NB4 (cell line): ENCODE results near the gene CAMKV.

Experiments
- CTCF ChIP-seq: IDR thresholded peaks from one replicate; pipeline ENCODE4 v1.5.1; 2012; ENCODE audit warnings: low read depth, low read length
- MYC ChIP-seq: IDR thresholded peaks from 2 replicates; pipeline ENCODE4 v1.6.1; 2011; ENCODE audit warnings: low read depth, low read length
- POLR2A ChIP-seq: IDR thresholded peaks from 2 replicates; pipeline ENCODE4 v1.6.1; 2011; ENCODE audit warnings: mild to moderate bottlenecking; ENCODE audit not compliant: insufficient read length; ENCODE audit errors: extremely low read depth
- TF ChIP-seq, protein P1 (sequence below): IDR thresholded peaks from 2 replicates; pipeline ENCODE4 v1.6.1; 2011; ENCODE audit warnings: low read depth, low read length

- TF ChIP-seq CTCF (no peak), MYC (no peak), POLR2A (no peak)
- TF ChIP-seq, protein P1, sequence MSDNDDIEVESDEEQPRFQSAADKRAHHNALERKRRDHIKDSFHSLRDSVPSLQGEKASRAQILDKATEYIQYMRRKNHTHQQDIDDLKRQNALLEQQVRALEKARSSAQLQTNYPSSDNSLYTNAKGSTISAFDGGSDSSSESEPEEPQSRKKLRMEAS: no peak
These were observed 26.7 kb downstream of the CAMKV start for GRCh38 chr3:49842843-49843517.
